ENCODE results near the gene HNRNPAB. TPM values are rescaled to one million over a fixed set of nuclear protein-coding genes. Genes with fewer than 3 reads are reported as not detected.

HNRNPAB gene
- total and polyA plus RNA-seq, 2 donors (not counting 3 experiments of a cell fraction or from before 2014, with no cell fraction given) = 207 to 309 TPM

DNA sequence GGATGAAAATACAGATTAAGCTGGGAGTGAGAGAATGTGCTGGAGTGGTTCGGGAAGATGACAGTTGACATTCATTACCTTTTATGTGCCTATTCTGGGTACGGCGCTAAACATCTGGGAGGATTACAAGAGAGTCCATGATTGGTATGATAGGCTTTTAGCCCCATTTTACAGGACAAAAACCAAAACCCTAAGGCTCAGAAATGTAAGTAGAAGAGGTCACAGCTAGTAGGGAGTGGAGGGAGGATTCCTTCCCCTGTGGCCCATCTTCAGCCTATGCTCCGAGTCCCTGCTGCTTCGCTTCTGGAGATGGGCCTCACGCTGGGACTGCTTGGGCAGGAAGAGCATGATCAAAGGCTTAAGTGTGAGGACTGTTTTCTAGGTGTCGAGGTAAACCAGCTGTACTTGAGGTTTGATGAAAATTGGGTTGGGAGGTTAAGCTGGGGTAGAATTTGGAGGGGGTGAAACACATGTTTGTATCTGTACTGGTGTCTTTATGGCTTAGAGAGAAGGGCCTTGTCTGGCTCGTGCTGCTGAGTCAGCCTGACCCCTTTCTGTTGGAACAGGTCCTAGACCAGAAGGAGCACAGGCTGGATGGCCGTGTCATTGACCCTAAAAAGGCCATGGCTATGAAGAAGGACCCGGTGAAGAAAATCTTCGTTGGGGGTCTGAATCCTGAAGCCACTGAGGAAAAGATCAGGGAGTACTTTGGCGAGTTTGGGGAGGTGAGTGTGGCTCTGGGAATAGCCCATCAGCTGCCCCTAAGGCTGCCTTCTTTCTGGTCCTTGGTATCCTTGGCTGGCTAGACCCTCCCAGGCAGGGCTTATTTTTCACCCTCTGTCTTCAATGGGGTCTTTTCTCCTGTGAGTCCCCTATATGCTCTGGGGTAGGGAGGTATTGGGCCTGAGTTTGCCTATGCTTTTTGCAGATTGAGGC, 2.1 kb downstream of the HNRNPAB start:
- H3K9me3 ChIP-seq (replicated peaks; ENCODE audit: control insufficient read depth, insufficient read depth, low read length) = no peaks in the 10 kb centered on the region
- H3K4me2 ChIP-seq (ENCODE audit: insufficient read depth, low read length) = peak overlapping the region; percentile 69
- intact Hi-C loops (cut with micrococcal nuclease) (no loop called here), dilution Hi-C loops (cut with MboI; ENCODE audit: extremely low pct_ligation_motif_present, low sequenced_read_pairs) (no loop called here)
- peaks cover 27 to 38% of the 10 kb centered on the region in 2 experiments for H3K36me3 ChIP-seq (ENCODE audit: control insufficient read depth in 2 of 2, extremely low read depth in 1 of 2, insufficient read depth in 2 of 2, low read length in 2 of 2)
- no peak for FAIRE-seq
- peak overlapping the region; percentile 89 for H3K9ac ChIP-seq (replicated peaks; ENCODE audit: extremely low read depth, insufficient read depth, low read length)
- no peak for TF ChIP-seq GATA2 (IDR thresholded peaks at IDR 0.05; ENCODE audit: insufficient read depth, insufficient read length, low read depth, low read length)
- TF ChIP-seq, protein P1, sequence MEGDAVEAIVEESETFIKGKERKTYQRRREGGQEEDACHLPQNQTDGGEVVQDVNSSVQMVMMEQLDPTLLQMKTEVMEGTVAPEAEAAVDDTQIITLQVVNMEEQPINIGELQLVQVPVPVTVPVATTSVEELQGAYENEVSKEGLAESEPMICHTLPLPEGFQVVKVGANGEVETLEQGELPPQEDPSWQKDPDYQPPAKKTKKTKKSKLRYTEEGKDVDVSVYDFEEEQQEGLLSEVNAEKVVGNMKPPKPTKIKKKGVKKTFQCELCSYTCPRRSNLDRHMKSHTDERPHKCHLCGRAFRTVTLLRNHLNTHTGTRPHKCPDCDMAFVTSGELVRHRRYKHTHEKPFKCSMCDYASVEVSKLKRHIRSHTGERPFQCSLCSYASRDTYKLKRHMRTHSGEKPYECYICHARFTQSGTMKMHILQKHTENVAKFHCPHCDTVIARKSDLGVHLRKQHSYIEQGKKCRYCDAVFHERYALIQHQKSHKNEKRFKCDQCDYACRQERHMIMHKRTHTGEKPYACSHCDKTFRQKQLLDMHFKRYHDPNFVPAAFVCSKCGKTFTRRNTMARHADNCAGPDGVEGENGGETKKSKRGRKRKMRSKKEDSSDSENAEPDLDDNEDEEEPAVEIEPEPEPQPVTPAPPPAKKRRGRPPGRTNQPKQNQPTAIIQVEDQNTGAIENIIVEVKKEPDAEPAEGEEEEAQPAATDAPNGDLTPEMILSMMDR (IDR thresholded peaks at IDR 0.05; ENCODE audit: extremely low read depth in 1 of 2, insufficient read depth in 1 of 2, low read depth in 1 of 2, low read length in 2 of 2) = no peak
- no peak for TF ChIP-seq JUN (IDR thresholded peaks at IDR 0.05; ENCODE audit: borderline replicate concordance, insufficient read depth, insufficient read length, low read depth)
- peak; percentile 10 for TF ChIP-seq POLR2A (IDR thresholded peaks at IDR 0.05; ENCODE audit: low read depth, low read length)
- no peak for TF ChIP-seq MYC (IDR thresholded peaks at IDR 0.05; ENCODE audit: low read depth, low read length)
- no peak for TF ChIP-seq FOS (IDR thresholded peaks at IDR 0.05; ENCODE audit: borderline replicate concordance, insufficient read depth, low read length)
- peak; percentile 15 for TF ChIP-seq POLR2AphosphoS5 (IDR thresholded peaks at IDR 0.05; ENCODE audit: insufficient read depth, low read depth, low read length)
- no peak for TF ChIP-seq EZH2 (IDR thresholded peaks at IDR 0.05; ENCODE audit: borderline replicate concordance, low read depth, low read length, severe bottlenecking)
- TF ChIP-seq, protein P2, sequence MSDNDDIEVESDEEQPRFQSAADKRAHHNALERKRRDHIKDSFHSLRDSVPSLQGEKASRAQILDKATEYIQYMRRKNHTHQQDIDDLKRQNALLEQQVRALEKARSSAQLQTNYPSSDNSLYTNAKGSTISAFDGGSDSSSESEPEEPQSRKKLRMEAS (IDR thresholded peaks at IDR 0.05; ENCODE audit: insufficient read depth, insufficient read length) = no peak
- H3K27ac ChIP-seq (ENCODE audit: insufficient read depth, low read depth, low read length) = no peak overlapping the region
- H3K4me1 ChIP-seq (ENCODE audit: control insufficient read depth, extremely low read depth, insufficient read depth, low read length) = peaks cover 22% of the 10 kb centered on the region
- peaks cover 55% of the 10 kb centered on the region for H3K79me2 ChIP-seq (ENCODE audit: control insufficient read depth, insufficient read depth, low read length)
- BruUV-seq (replicated peaks) = no TSS peak
- peaks cover 4% of the 10 kb centered on the region for H4K20me1 ChIP-seq (replicated peaks; ENCODE audit: control insufficient read depth, extremely low read depth, insufficient read depth, low read length)
- H2AFZ ChIP-seq (ENCODE audit: low read depth, low read length) = no peak overlapping the region
- no peak for DNase-seq (ENCODE audit: low read depth, low spot score)
- H3K27me3 ChIP-seq (ENCODE audit: control insufficient read depth in 2 of 2, insufficient read depth in 2 of 2, low read length in 2 of 2) = no peaks in the 10 kb centered on the region
- ChIA-PET POLR2A (interaction anchor here (1.0 kb wide), 1 partner anchor 26 kb away, joined by 3 read pairs; the partner anchor contains the start of gene PHYKPL), CTCF (interaction anchor here (1.3 to 1.4 kb wide), 2 partner anchors 130 to 131 kb away, joined by 5 to 6 read pairs; no protein-coding TSS in a partner anchor)
- H3K4me3 ChIP-seq (replicated peaks in 1 of 3; ENCODE audit: insufficient read depth in 1 of 3, low read depth in 1 of 3, low read length in 3 of 3) = peak overlapping the region; percentile 66 to 93 (median 81)
- no peaks in the 10 kb centered on the region for H3K9me1 ChIP-seq (replicated peaks; ENCODE audit: control insufficient read depth, extremely low read depth, insufficient read depth, low read length)
